Measurements from ENCODE around the gene ARRDC3. TPM values are rescaled to one million over a fixed set of nuclear protein-coding genes. Genes with fewer than 3 reads are reported as not detected.
A peak's percentile ranks its signal among the peaks of the same experiment; 100 is the strongest.

The ARRDC3 gene
- total and polyA plus RNA-seq, 2 donors (not counting 3 experiments of a cell fraction or from before 2014, with no cell fraction given), result 12.4 to 43.1 TPM

DNA sequence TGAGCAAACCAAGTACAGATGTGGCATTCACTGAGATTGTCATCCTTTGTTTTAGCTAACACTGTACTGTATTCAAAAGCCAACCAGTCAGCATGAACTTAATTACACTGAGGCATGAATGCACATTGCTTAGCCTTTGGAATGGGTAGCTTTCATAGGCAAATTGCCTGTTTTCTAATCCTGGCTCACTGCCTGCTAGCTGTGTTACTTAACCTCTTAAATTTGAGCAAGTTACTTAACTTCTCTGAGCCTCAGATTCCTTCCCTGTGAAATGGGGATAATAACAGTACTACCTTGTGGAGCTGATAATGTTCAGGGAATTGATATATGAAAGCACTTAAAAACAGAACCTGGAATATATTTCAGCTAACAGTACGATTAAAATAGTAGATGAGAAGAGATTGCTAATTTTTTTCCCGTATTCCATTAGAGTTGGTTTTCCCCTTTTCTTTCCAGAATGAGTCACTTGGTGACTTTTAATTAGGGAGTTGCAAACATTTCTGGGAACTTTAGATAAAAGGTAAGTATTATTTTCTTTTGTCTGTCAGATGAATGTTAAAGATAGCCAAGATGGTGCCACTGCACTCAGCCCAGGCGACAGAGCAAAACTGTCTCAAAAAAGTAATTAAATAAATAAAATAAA lies 43.9 kb downstream of the ARRDC3 start:
- H3K36me3 ChIP-seq (ENCODE audit: control insufficient read depth in 2 of 2, extremely low read depth in 1 of 2, insufficient read depth in 2 of 2, low read length in 2 of 2), result no peaks in the 10 kb centered on the region
- FAIRE-seq (peak; percentile 28), DNase-seq (ENCODE audit: low read depth, low spot score) (peak; percentile 54)
- no peak overlapping the region for H3K27ac ChIP-seq (ENCODE audit: insufficient read depth, low read depth, low read length)
- H3K9ac ChIP-seq (replicated peaks; ENCODE audit: extremely low read depth, insufficient read depth, low read length), result no peak overlapping the region
- ChIA-PET POLR2A (no interaction called here), CTCF (no interaction called here)
- intact Hi-C loops (cut with micrococcal nuclease) (no loop called here), dilution Hi-C loops (cut with MboI; ENCODE audit: extremely low pct_ligation_motif_present, low sequenced_read_pairs) (no loop called here)
- H3K4me3 ChIP-seq (replicated peaks in 1 of 3; ENCODE audit: insufficient read depth in 1 of 3, low read depth in 1 of 3, low read length in 3 of 3), result no peak overlapping the region
- no peaks in the 10 kb centered on the region for H4K20me1 ChIP-seq (replicated peaks; ENCODE audit: control insufficient read depth, extremely low read depth, insufficient read depth, low read length)
- H3K27me3 ChIP-seq (ENCODE audit: control insufficient read depth in 2 of 2, insufficient read depth in 2 of 2, low read length in 2 of 2), result no peaks in the 10 kb centered on the region
- no peaks in the 10 kb centered on the region for H3K79me2 ChIP-seq (ENCODE audit: control insufficient read depth, insufficient read depth, low read length)
- H3K9me3 ChIP-seq (replicated peaks; ENCODE audit: control insufficient read depth, insufficient read depth, low read length), result no peaks in the 10 kb centered on the region
- no peak for TF ChIP-seq POLR2AphosphoS5 (IDR thresholded peaks at IDR 0.05; ENCODE audit: insufficient read depth, low read depth, low read length)
- TF ChIP-seq, protein P1, sequence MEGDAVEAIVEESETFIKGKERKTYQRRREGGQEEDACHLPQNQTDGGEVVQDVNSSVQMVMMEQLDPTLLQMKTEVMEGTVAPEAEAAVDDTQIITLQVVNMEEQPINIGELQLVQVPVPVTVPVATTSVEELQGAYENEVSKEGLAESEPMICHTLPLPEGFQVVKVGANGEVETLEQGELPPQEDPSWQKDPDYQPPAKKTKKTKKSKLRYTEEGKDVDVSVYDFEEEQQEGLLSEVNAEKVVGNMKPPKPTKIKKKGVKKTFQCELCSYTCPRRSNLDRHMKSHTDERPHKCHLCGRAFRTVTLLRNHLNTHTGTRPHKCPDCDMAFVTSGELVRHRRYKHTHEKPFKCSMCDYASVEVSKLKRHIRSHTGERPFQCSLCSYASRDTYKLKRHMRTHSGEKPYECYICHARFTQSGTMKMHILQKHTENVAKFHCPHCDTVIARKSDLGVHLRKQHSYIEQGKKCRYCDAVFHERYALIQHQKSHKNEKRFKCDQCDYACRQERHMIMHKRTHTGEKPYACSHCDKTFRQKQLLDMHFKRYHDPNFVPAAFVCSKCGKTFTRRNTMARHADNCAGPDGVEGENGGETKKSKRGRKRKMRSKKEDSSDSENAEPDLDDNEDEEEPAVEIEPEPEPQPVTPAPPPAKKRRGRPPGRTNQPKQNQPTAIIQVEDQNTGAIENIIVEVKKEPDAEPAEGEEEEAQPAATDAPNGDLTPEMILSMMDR (IDR thresholded peaks at IDR 0.05; ENCODE audit: extremely low read depth in 1 of 2, insufficient read depth in 1 of 2, low read depth in 1 of 2, low read length in 2 of 2), result no peak
- no peak for TF ChIP-seq FOS (IDR thresholded peaks at IDR 0.05; ENCODE audit: borderline replicate concordance, insufficient read depth, low read length)
- TF ChIP-seq MYC (IDR thresholded peaks at IDR 0.05; ENCODE audit: low read depth, low read length), result no peak
- TF ChIP-seq JUN (IDR thresholded peaks at IDR 0.05; ENCODE audit: borderline replicate concordance, insufficient read depth, insufficient read length, low read depth), result no peak
- TF ChIP-seq EZH2 (IDR thresholded peaks at IDR 0.05; ENCODE audit: borderline replicate concordance, low read depth, low read length, severe bottlenecking), result no peak
- TF ChIP-seq GATA2 (IDR thresholded peaks at IDR 0.05; ENCODE audit: insufficient read depth, insufficient read length, low read depth, low read length), result no peak
- TF ChIP-seq, protein P2, sequence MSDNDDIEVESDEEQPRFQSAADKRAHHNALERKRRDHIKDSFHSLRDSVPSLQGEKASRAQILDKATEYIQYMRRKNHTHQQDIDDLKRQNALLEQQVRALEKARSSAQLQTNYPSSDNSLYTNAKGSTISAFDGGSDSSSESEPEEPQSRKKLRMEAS (IDR thresholded peaks at IDR 0.05; ENCODE audit: insufficient read depth, insufficient read length), result no peak
- no peak for TF ChIP-seq POLR2A (IDR thresholded peaks at IDR 0.05; ENCODE audit: low read depth, low read length)
- H3K9me1 ChIP-seq (replicated peaks; ENCODE audit: control insufficient read depth, extremely low read depth, insufficient read depth, low read length), result no peaks in the 10 kb centered on the region
- H3K4me1 ChIP-seq (ENCODE audit: control insufficient read depth, extremely low read depth, insufficient read depth, low read length), result peaks cover 2% of the 10 kb centered on the region
- no peak overlapping the region for H3K4me2 ChIP-seq (ENCODE audit: insufficient read depth, low read length)
- H2AFZ ChIP-seq (ENCODE audit: low read depth, low read length), result peak overlapping the region; percentile 62
- no TSS peak for BruUV-seq (replicated peaks)
